Caco-2 (cell line): ENCODE data around the gene ADAMTSL4. TPM values are rescaled to one million over a fixed set of nuclear protein-coding genes. Genes with fewer than 3 reads are reported as not detected.

Source experiments
- BruUV-seq: library from RNA; stranded (reverse); fragments of 400-500 nt; replicated peaks from 2 replicates; lab custom pipeline; 2021; lab: Mats Ljungman, UMichigan
- CTCF ChIA-PET: fragments of 300-600 bp; sonication (Branson Sonifier 250); formaldehyde crosslinking; loops from one replicate; lab custom pipeline; 2022; ENCODE audit warnings: antibody characterized with exemption; lab: Charles Lee
- POLR2A ChIA-PET: fragments of 300-600 bp; sonication (Branson Sonifier 250); formaldehyde crosslinking; loops from one replicate; lab custom pipeline; 2022; ENCODE audit warnings: antibody characterized with exemption; lab: Charles Lee
- DNase-seq, 2 experiments: peaks; one replicate each; pipeline versions ENCODE4 v3.0.0 to v3.0.0-alpha.2; 2020 to 2022
- H3K27me3 ChIP-seq: replicated peaks from 2 replicates; pipeline ENCODE4 v1.6.0; 2011; ENCODE audit warnings: low read length; ENCODE audit not compliant: control insufficient read depth, insufficient read depth
- H3K36me3 ChIP-seq: 2 replicates; pipeline ENCODE4 v1.5.1; 2011; ENCODE audit warnings: low read length; ENCODE audit not compliant: control insufficient read depth, insufficient read depth
- H3K4me1 ChIP-seq: fragments of 250-450 bp; sonication (Bioruptor Pico); 2 replicates; pipeline ENCODE4 v1.5.1; 2020; ENCODE audit warnings: mild to moderate bottlenecking
- H3K4me3 ChIP-seq: 2 replicates; pipeline ENCODE4 v1.5.1; 2011; ENCODE audit warnings: low read depth, mild to moderate bottlenecking, control low read depth, low read length
- H3K9me3 ChIP-seq: fragments of 250-450 bp; sonication (Bioruptor Pico); 2 replicates; pipeline ENCODE4 v1.5.1; 2020; ENCODE audit warnings: mild to moderate bottlenecking, moderate library complexity
- H3K27ac Mint-ChIP-seq: one replicate; pipeline ENCODE4 v1.8.0; 2022; ENCODE audit warnings: mixed read lengths; ENCODE audit not compliant: unreplicated experiment
- H3K27me3 Mint-ChIP-seq: one replicate; pipeline ENCODE4 v1.8.0; 2022; ENCODE audit warnings: mixed read lengths; ENCODE audit not compliant: insufficient read depth, unreplicated experiment
- H3K36me3 Mint-ChIP-seq: one replicate; pipeline ENCODE4 v1.8.0; 2022; ENCODE audit warnings: mild to moderate bottlenecking, mixed read lengths; ENCODE audit not compliant: insufficient read depth, unreplicated experiment
- H3K4me1 Mint-ChIP-seq: one replicate; pipeline ENCODE4 v1.8.0; 2022; ENCODE audit warnings: low read depth, mixed read lengths; ENCODE audit not compliant: unreplicated experiment
- H3K4me3 Mint-ChIP-seq: one replicate; pipeline ENCODE4 v1.8.0; 2022; ENCODE audit warnings: mild to moderate bottlenecking, moderate library complexity, mixed read lengths; ENCODE audit not compliant: unreplicated experiment
- H3K9me3 Mint-ChIP-seq: one replicate; pipeline ENCODE4 v1.8.0; 2022; ENCODE audit warnings: mixed read lengths; ENCODE audit not compliant: unreplicated experiment
- intact Hi-C: fragments of 100-400 bp; cut with micrococcal nuclease; formaldehyde crosslinking; loops from one replicate; pipeline ENCODE4 v1.10.0; 2022; ENCODE audit not compliant: unreplicated experiment
- total RNA-seq: library from RNA; stranded (reverse); gene quantifications from 2 replicates; pipeline ENCODE4 v1.2.3, GENCODE V29; 2022
- TF ChIP-seq, protein P1 (sequence below), 2 experiments: fragments of 200-600 bp in 1 of 2; IDR thresholded peaks; 1 replicate in 1 of 2; 2 replicates in 1 of 2; pipeline versions ENCODE4 v1.5.1 to v1.8.0; 2011 to 2022; ENCODE audit warnings: antibody characterized with exemption in 1 of 2, control low read depth in 1 of 2, inconsistent platforms in 1 of 2, low read depth in 1 of 2, low read length in 1 of 2, mild to moderate bottlenecking in 1 of 2, moderate library complexity in 1 of 2; ENCODE audit not compliant: insufficient read depth in 1 of 2, severe bottlenecking in 1 of 2, unreplicated experiment in 1 of 2

The ADAMTSL4 gene
- total RNA-seq, 1 experiment from 2014 or later = 17.6 TPM

DNA sequence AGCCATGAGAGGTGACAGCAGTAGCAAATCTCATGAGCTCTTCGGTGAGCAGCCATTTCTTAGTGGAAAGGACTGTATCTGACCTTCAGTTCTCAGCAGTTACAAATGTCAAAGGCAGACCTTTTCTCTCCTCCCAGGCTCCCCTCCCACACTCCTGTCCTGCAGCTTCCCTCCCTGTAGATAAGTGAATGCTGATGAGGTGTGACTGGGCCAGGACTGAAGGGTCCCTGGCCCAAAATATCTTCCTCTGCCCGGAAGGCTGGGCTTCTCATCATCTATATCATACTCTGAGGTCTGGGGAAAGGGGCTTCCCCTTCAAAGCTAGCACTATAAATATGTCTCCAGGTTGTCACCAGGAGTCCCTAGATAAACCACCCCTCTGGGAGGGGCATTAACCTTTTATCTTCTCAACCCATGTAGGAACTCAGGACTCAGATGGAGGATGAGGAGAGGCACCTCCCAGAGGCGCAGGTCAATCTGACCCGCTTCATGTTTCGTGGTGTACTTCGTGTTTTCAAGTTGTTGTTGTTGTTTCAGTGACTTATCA is 3.6 kb upstream of the ADAMTSL4 start:
- DNase-seq = no peak
- no peak overlapping the region for H3K4me3 ChIP-seq
- H3K36me3 Mint-ChIP-seq = peaks cover 19% of the 10 kb centered on the region
- no peaks in the 10 kb centered on the region for H3K27me3 Mint-ChIP-seq
- intact Hi-C loops = loop anchor here (5.0 kb wide), 1 partner anchor 58 kb away; the partner anchor contains the start of gene TARS2
- ChIA-PET CTCF (interaction anchor here (0.6 to 0.8 kb wide), 2 partner anchors 15 to 29 kb away, joined by 3 read pairs; no protein-coding TSS in a partner anchor), POLR2A (no interaction called here)
- H3K4me1 ChIP-seq = peaks cover 12% of the 10 kb centered on the region
- no peaks in the 10 kb centered on the region for H3K27me3 ChIP-seq
- H3K27ac Mint-ChIP-seq = no peak overlapping the region
- no peaks in the 10 kb centered on the region for H3K9me3 ChIP-seq
- H3K4me3 Mint-ChIP-seq = no peak overlapping the region
- TF ChIP-seq, protein P1, sequence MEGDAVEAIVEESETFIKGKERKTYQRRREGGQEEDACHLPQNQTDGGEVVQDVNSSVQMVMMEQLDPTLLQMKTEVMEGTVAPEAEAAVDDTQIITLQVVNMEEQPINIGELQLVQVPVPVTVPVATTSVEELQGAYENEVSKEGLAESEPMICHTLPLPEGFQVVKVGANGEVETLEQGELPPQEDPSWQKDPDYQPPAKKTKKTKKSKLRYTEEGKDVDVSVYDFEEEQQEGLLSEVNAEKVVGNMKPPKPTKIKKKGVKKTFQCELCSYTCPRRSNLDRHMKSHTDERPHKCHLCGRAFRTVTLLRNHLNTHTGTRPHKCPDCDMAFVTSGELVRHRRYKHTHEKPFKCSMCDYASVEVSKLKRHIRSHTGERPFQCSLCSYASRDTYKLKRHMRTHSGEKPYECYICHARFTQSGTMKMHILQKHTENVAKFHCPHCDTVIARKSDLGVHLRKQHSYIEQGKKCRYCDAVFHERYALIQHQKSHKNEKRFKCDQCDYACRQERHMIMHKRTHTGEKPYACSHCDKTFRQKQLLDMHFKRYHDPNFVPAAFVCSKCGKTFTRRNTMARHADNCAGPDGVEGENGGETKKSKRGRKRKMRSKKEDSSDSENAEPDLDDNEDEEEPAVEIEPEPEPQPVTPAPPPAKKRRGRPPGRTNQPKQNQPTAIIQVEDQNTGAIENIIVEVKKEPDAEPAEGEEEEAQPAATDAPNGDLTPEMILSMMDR (IDR thresholded peaks at IDR 0.05; ENCODE audit: insufficient read depth in 1 of 2, low read depth in 1 of 2, low read length in 1 of 2, severe bottlenecking in 1 of 2, unreplicated experiment in 1 of 2) = no peak
- no TSS peak for BruUV-seq
- no peaks in the 10 kb centered on the region for H3K9me3 Mint-ChIP-seq
- no peaks in the 10 kb centered on the region for H3K36me3 ChIP-seq
- H3K4me1 Mint-ChIP-seq = peaks cover 12% of the 10 kb centered on the region

DNA sequence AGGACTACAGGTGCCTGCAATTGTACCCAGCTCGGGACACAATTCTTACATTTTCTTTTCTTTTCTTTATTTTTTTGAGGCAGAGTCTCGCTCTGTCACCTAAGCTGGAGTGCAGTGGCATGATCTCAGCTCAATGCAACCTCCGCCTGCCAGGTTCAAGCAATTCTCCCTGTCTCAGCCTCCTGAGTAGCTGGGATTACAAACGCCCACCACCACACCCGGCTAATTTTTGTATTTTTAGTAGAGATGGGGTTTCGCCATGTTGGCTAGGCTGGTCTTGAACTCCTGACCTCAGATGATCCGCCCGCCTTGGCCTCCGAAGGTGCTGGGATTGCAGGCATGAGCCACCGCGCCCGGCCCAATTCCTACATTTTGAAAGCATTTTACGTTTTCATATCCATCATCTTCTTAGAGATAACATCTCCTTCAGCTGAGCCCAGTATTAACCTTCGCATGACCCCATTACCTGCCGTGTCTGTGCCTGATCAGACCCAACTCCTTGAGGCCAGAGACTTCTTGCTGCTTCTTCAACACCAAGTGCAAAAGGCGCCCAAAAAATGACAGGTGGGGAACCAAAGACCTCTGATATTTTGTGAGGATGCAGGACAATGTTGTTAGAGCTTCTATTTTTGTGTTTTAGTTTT is 2.8 kb upstream of the ADAMTSL4 start:
- BruUV-seq = no TSS peak
- peaks cover 20% of the 10 kb centered on the region for H3K4me1 ChIP-seq
- H3K36me3 ChIP-seq = no peaks in the 10 kb centered on the region
- Mint-ChIP-seq H3K4me1 (peaks cover 12% of the 10 kb centered on the region), H3K36me3 (peaks cover 19% of the 10 kb centered on the region), H3K4me3 (no peak overlapping the region), H3K27ac (no peak overlapping the region), H3K27me3 (no peaks in the 10 kb centered on the region), H3K9me3 (no peaks in the 10 kb centered on the region)
- ChIA-PET CTCF (no interaction called here), POLR2A (no interaction called here)
- no peaks in the 10 kb centered on the region for H3K9me3 ChIP-seq
- DNase-seq = no peak
- TF ChIP-seq, protein P1 (IDR thresholded peaks at IDR 0.05; ENCODE audit: insufficient read depth in 1 of 2, low read depth in 1 of 2, low read length in 1 of 2, severe bottlenecking in 1 of 2, unreplicated experiment in 1 of 2) = no peak
- H3K27me3 ChIP-seq = no peaks in the 10 kb centered on the region
- H3K4me3 ChIP-seq = no peak overlapping the region
- intact Hi-C loops = loop anchor here (5.0 kb wide), 1 partner anchor 59 kb away; the partner anchor contains the start of gene TARS2

DNA sequence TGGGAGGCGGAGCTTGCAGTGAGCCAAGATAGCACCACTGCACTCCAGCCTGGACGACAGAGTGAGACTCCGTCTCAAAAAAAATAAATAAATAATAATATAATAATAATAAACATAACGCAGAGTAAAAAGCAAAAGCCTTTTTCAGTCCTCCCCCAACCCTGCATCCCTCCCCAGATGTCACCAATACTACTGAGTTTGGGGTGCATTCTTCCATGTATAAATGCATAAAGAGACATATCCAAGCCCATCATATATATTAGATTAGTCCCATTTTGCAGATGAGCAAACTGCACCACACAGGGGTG is 930 bp upstream of the ADAMTSL4 start:
- peak overlapping the region; percentile 82 for H3K4me3 ChIP-seq
- ChIA-PET CTCF (interaction anchor here (1.0 to 1.7 kb wide), 3 partner anchors 10 to 16 kb away, joined by 3 to 11 read pairs (median 5); no protein-coding TSS in a partner anchor), POLR2A (interaction anchor here (0.5 to 1.7 kb wide), 4 partner anchors 11 to 32 kb away, joined by 4 to 5 read pairs (median 4); no protein-coding TSS in a partner anchor)
- H3K9me3 Mint-ChIP-seq = no peaks in the 10 kb centered on the region
- peaks cover 26% of the 10 kb centered on the region for H3K36me3 Mint-ChIP-seq
- no peak for DNase-seq
- H3K4me1 Mint-ChIP-seq = peaks cover 27% of the 10 kb centered on the region
- intact Hi-C loops = loop anchor here (1.0 to 5.0 kb wide), 2 partner anchors 16 to 61 kb away; partner anchors contain the start of gene TARS2
- peaks cover 39% of the 10 kb centered on the region for H3K4me1 ChIP-seq
- H3K27ac Mint-ChIP-seq = peak overlapping the region; percentile 69
- no peaks in the 10 kb centered on the region for H3K27me3 Mint-ChIP-seq
- peak overlapping the region; percentile 80 for H3K4me3 Mint-ChIP-seq
- TF ChIP-seq, protein P1 (IDR thresholded peaks at IDR 0.05; ENCODE audit: insufficient read depth in 1 of 2, low read depth in 1 of 2, low read length in 1 of 2, severe bottlenecking in 1 of 2, unreplicated experiment in 1 of 2) = no peak
- H3K27me3 ChIP-seq = no peaks in the 10 kb centered on the region
- BruUV-seq = no TSS peak
- H3K36me3 ChIP-seq = no peaks in the 10 kb centered on the region
- H3K9me3 ChIP-seq = no peaks in the 10 kb centered on the region
